K562 (cell line): ENCODE results near the gene CUL1.

ENCODE experiments used
- E2F5 ChIP-seq: sonication (generic); formaldehyde crosslinking; IDR thresholded peaks from 2 replicates; pipeline ENCODE4 v1.8.0; 2022; ENCODE audit warnings: mild to moderate bottlenecking, missing genetic modification reagents
- FOXK1 ChIP-seq: sonication (generic); formaldehyde crosslinking; IDR thresholded peaks from 2 replicates; pipeline ENCODE4 v1.8.0; 2022; ENCODE audit warnings: missing genetic modification reagents, mild to moderate bottlenecking, borderline replicate concordance
- KLF1 ChIP-seq: fragments of 450-650 bp; IDR thresholded peaks from 2 replicates; pipeline ENCODE4 v1.6.1; 2016; ENCODE audit warnings: missing genetic modification characterization, missing compliant biosample characterization
- MAX ChIP-seq: sonication (generic); formaldehyde crosslinking; IDR thresholded peaks from 2 replicates; pipeline ENCODE4 v1.9.0; 2022; ENCODE audit warnings: mild to moderate bottlenecking, missing genetic modification reagents
- MLX ChIP-seq, 2 experiments: fragments of 450-650 bp in 1 of 2; sonication (generic) in 1 of 2; formaldehyde crosslinking; conservative IDR thresholded peaks; 2 replicates each; pipeline versions ENCODE4 v1.4.0 to v1.8.1; 2020 to 2022; ENCODE audit warnings: mild to moderate bottlenecking in 1 of 2, missing genetic modification reagents in 1 of 2
- MYC ChIP-seq, 2 experiments: fragments of 250-450 bp in 1 of 2; sonication (Bioruptor Pico) in 1 of 2; IDR thresholded peaks; 2 replicates each; pipeline versions ENCODE4 v1.5.1 to v1.6.1; 2012 to 2021; ENCODE audit warnings: low read depth in 2 of 2, borderline replicate concordance in 1 of 2, improper control_type of control experiment in 1 of 2, low read length in 1 of 2, mild to moderate bottlenecking in 1 of 2, moderate library complexity in 1 of 2
- POLR2AphosphoS5 ChIP-seq: IDR thresholded peaks from 2 replicates; pipeline ENCODE4 v1.6.1; 2011; ENCODE audit warnings: mild to moderate bottlenecking, low read depth, low read length, moderate library complexity; ENCODE audit not compliant: control insufficient read depth, insufficient read depth
- PREB ChIP-seq: sonication (generic); formaldehyde crosslinking; IDR thresholded peaks from 2 replicates; pipeline ENCODE4 v1.8.1; 2023; ENCODE audit warnings: mild to moderate bottlenecking, missing genetic modification reagents
- RBM22 ChIP-seq: fragments of 200-400 bp; formaldehyde crosslinking; IDR thresholded peaks from 2 replicates; pipeline ENCODE4 v1.6.1; 2018; ENCODE audit warnings: low read length, low read depth; ENCODE audit not compliant: poor library complexity, severe bottlenecking
- ZNF398 ChIP-seq: fragments of 250-450 bp; sonication (Bioruptor Pico); IDR thresholded peaks from 2 replicates; pipeline ENCODE4 v1.8.0; 2021; ENCODE audit warnings: moderate library complexity, mild to moderate bottlenecking, inconsistent platforms
- ZNF740 ChIP-seq, 3 experiments: fragments of 200-800 bp in 1 of 3; sonication (Bioruptor generic) in 1 of 3; sonication (generic) in 1 of 3; formaldehyde crosslinking in 1 of 3; IDR thresholded peaks; 2 replicates each; pipeline versions ENCODE4 v1.6.1 to v1.8.0; 2016 to 2022; ENCODE audit warnings: mild to moderate bottlenecking in 2 of 3, missing compliant biosample characterization in 2 of 3, missing genetic modification characterization in 2 of 3, missing genetic modification reagents in 1 of 3

- TF ChIP-seq KLF1 (tag) (no peak), MLX (CRISPR knock-in tag; conservative IDR thresholded peaks at IDR 0.05) (no peak), FOXK1 (CRISPR knock-in tag) (no peak), ZNF740 (CRISPR knock-in tag; IDR thresholded peaks at IDR 0.05) (no peak), ZNF740 (tag; IDR thresholded peaks at IDR 0.05) (no peak), ZNF398 (no peak), POLR2AphosphoS5 (no peak), RBM22 (no peak), MYC (IDR thresholded peaks at IDR 0.05; ENCODE audit: low read depth, low read length) (no peak), MYC (CRISPR knock-in tag; IDR thresholded peaks at IDR 0.05; ENCODE audit: borderline replicate concordance, low read depth) (no peak), MAX (CRISPR knock-in tag) (no peak), PREB (CRISPR knock-in tag) (no peak), E2F5 (CRISPR knock-in tag) (no peak)
Measured at GRCh38 chr7:148670374-148670773, 28.3 kb upstream of the CUL1 start.
